ACHN (cell line): ENCODE data around the gene ATP8B3.
"Not testable (repeated sequence)": the region's sequence is repeated elsewhere in the genome, so short reads cannot be mapped to it uniquely, and the experiment has no call there.

Experiments used
- DNase-seq: peaks from one replicate; pipeline ENCODE4 v3.0.0-alpha.2; 2015
- in situ Hi-C: cut with HindIII; loops from 2 replicates; pipeline ENCODE4 v1.10.0; 2017; ENCODE audit warnings: low sequenced_read_pairs, low pct_ligation_motif_present, low pct_unique_long_range_greater_than_20kb

The ATP8B3 gene

GRCh38 chr19:1765232-1765903 lies 46.7 kb downstream of the ATP8B3 start:
- no peak for DNase-seq
- in situ Hi-C loops = no loop called here

GRCh38 chr19:1764729-1765128 lies 47.3 kb downstream of the ATP8B3 start:
- in situ Hi-C loops = no loop called here
- no peak for DNase-seq

- in situ Hi-C loops = no loop called here
- no peak for DNase-seq
These were observed 48.1 kb downstream of the ATP8B3 start for GRCh38 chr19:1763648-1764639.

- in situ Hi-C loops = no loop called here
- no peak for DNase-seq
These were observed 49.6 kb downstream of the ATP8B3 start for GRCh38 chr19:1762243-1763117.

GRCh38 chr19:1761528-1762242 lies 50.4 kb downstream of the ATP8B3 start:
- in situ Hi-C loops = no loop called here
- DNase-seq = no peak

- DNase-seq, in situ Hi-C loops: not testable (repeated sequence)
These were observed 51.1 kb downstream of the ATP8B3 start for GRCh38 chr19:1760786-1761527.

- DNase-seq = no peak
- in situ Hi-C loops = no loop called here
These were observed 52.1 kb downstream of the ATP8B3 start for GRCh38 chr19:1760020-1760419.

GRCh38 chr19:1758959-1759903 lies 52.8 kb downstream of the ATP8B3 start:
- in situ Hi-C loops = no loop called here
- DNase-seq = no peak

GRCh38 chr19:1758231-1758577 lies 53.9 kb downstream of the ATP8B3 start:
- no peak for DNase-seq
- in situ Hi-C loops = no loop called here

- no peak for DNase-seq
- in situ Hi-C loops = no loop called here
These were observed 54.4 kb downstream of the ATP8B3 start for GRCh38 chr19:1757468-1758230.

GRCh38 chr19:1756705-1757465 lies 55.2 kb downstream of the ATP8B3 start:
- no peak for DNase-seq
- in situ Hi-C loops = no loop called here

GRCh38 chr19:1756264-1756663 lies 55.8 kb downstream of the ATP8B3 start:
- no peak for DNase-seq
- in situ Hi-C loops = no loop called here

GRCh38 chr19:1755467-1756171 lies 56.5 kb downstream of the ATP8B3 start:
- in situ Hi-C loops = no loop called here
- no peak for DNase-seq

- in situ Hi-C loops = no loop called here
- DNase-seq = no peak
These were observed 57.2 kb downstream of the ATP8B3 start for GRCh38 chr19:1754636-1755466.
